K562 (cell line): ENCODE measurements around the gene C2orf92. TPM values are rescaled to one million over a fixed set of nuclear protein-coding genes. Genes with fewer than 3 reads are reported as not detected.
A peak's percentile ranks its signal among the peaks of the same experiment; 100 is the strongest.

Experiments
- CBX8 ChIP-seq: fragments of 200-600 bp; sonication (generic); IDR thresholded peaks from 2 replicates; pipeline ENCODE4 v1.6.1; 2012; ENCODE audit warnings: borderline replicate concordance, mixed run types, low read depth, mild to moderate bottlenecking, moderate library complexity, mixed read lengths, low read length, control low read depth, inconsistent platforms; ENCODE audit not compliant: poor library complexity, severe bottlenecking; ENCODE audit errors: extremely low read depth
- DACH1 ChIP-seq: fragments of 450-650 bp; IDR thresholded peaks from 2 replicates; pipeline ENCODE4 v1.6.1; 2018; ENCODE audit not compliant: partially characterized antibody
- EP400 ChIP-seq: fragments of 450-650 bp; IDR thresholded peaks from 2 replicates; pipeline ENCODE4 v1.6.1; 2017; ENCODE audit warnings: antibody characterized with exemption, mild to moderate bottlenecking, moderate library complexity
- HMG20A ChIP-seq: fragments of 450-650 bp; formaldehyde crosslinking; conservative IDR thresholded peaks from 2 replicates; pipeline ENCODE4 v1.4.0; 2020; ENCODE audit warnings: mild to moderate bottlenecking, mixed read lengths
- MEF2A ChIP-seq: IDR thresholded peaks from 2 replicates; pipeline ENCODE4 v1.6.1; 2011; ENCODE audit warnings: low read depth, mild to moderate bottlenecking, low read length, moderate library complexity; ENCODE audit not compliant: control insufficient read depth
- MLLT1 ChIP-seq, 2 experiments: fragments of 450-650 bp; IDR thresholded peaks; 2 replicates each; pipeline ENCODE4 v1.6.1; 2016
- MNT ChIP-seq, 2 experiments: fragments of 450-650 bp; conservative IDR thresholded peaks; 2 replicates each; pipeline ENCODE4 v1.6.1; 2017; ENCODE audit warnings: mild to moderate bottlenecking in 2 of 2, moderate library complexity in 2 of 2
- NCOA2 ChIP-seq, 2 experiments: fragments of 450-650 bp; IDR thresholded peaks; 2 replicates each; pipeline ENCODE4 v1.6.1; 2018; ENCODE audit warnings: mild to moderate bottlenecking in 2 of 2, moderate library complexity in 1 of 2; ENCODE audit not compliant: partially characterized antibody in 2 of 2
- NFIC ChIP-seq: fragments of 450-650 bp; IDR thresholded peaks from 2 replicates; pipeline ENCODE4 v1.6.1; 2017; ENCODE audit warnings: mild to moderate bottlenecking, inconsistent platforms
- NR1H2 ChIP-seq: sonication (generic); formaldehyde crosslinking; IDR thresholded peaks from 2 replicates; pipeline ENCODE4 v1.4.0; 2020; ENCODE audit warnings: mild to moderate bottlenecking, missing genetic modification reagents
- PML ChIP-seq: IDR thresholded peaks from 2 replicates; pipeline ENCODE4 v1.6.1; 2012; ENCODE audit warnings: low read length, inconsistent platforms
- RAD21 ChIP-seq, 2 experiments: fragments of 250-450 bp in 1 of 2; fragments of 450-650 bp in 1 of 2; sonication (Bioruptor Pico) in 1 of 2; formaldehyde crosslinking in 1 of 2; IDR thresholded peaks in 1 of 2; conservative IDR thresholded peaks in 1 of 2; 2 replicates each; pipeline versions ENCODE4 v1.4.0 to v1.8.0; 2020 to 2022; ENCODE audit warnings: mild to moderate bottlenecking in 2 of 2, moderate library complexity in 1 of 2
- THAP7 ChIP-seq: fragments of 250-450 bp; sonication (Bioruptor Pico); IDR thresholded peaks from 2 replicates; pipeline ENCODE4 v1.5.0; 2021
- ZBTB2 ChIP-seq: fragments of 450-650 bp; IDR thresholded peaks from 2 replicates; pipeline ENCODE4 v1.6.1; 2016; ENCODE audit warnings: antibody characterized with exemption
- ZC3H11A ChIP-seq: IDR thresholded peaks from 2 replicates; pipeline ENCODE4 v1.6.1; 2012; ENCODE audit warnings: low read depth, low read length, improper control_type of control experiment
- ZNF184 ChIP-seq: sonication (generic); formaldehyde crosslinking; IDR thresholded peaks from 2 replicates; pipeline ENCODE4 v1.5.0; 2020; ENCODE audit warnings: missing genetic modification reagents
- ZNF282 ChIP-seq: sonication (generic); formaldehyde crosslinking; IDR thresholded peaks from 2 replicates; pipeline ENCODE4 v1.8.1; 2023; ENCODE audit warnings: missing genetic modification reagents
- ZNF449 ChIP-seq: fragments of 250-450 bp; sonication (Bioruptor Pico); IDR thresholded peaks from 2 replicates; pipeline ENCODE4 v1.8.0; 2022; ENCODE audit warnings: moderate library complexity, mild to moderate bottlenecking, inconsistent platforms
- ZNF507 ChIP-seq: conservative IDR thresholded peaks from 2 replicates; pipeline ENCODE4 v1.6.1; 2017; ENCODE audit warnings: missing genetic modification characterization, missing compliant biosample characterization
- ZNF764 ChIP-seq: fragments of 250-450 bp; sonication (Bioruptor Pico); IDR thresholded peaks from 2 replicates; pipeline ENCODE4 v1.4.0; 2020; ENCODE audit warnings: low read depth, mild to moderate bottlenecking, moderate library complexity
- polyA plus RNA-seq, 8 experiments: library from polyadenylated mRNA; depleted of rRNA in 4 of 8; stranded (reverse) in 5 of 8; unstranded in 3 of 8; fragments of >200 nt; fragmentation: Nextera tagmentation in 2 of 8; fragmentation: Illumina TruSeq in 1 of 8; extraction: Ambion mirVana in 2 of 8; extraction: Trizol in 1 of 8; gene quantifications; 2 replicates each; pipeline versions ENCODE4 v1.2.1 to v1.2.3, GENCODE V29; 2011 to 2014; ENCODE audit warnings: inconsistent platforms in 1 of 8, missing spikeins in 1 of 8
- total RNA-seq, 7 experiments: library from RNA; depleted of rRNA in 6 of 7; stranded (reverse); fragments of >200 nt in 6 of 7; fragmentation: Illumina TruSeq in 2 of 7; extraction: Trizol in 2 of 7; gene quantifications; 2 replicates each; pipeline versions ENCODE4 v1.2.1 to v1.2.3, GENCODE V29; 2011 to 2021; ENCODE audit warnings: low replicate concordance in 1 of 7

Gene C2orf92
- total and polyA plus RNA-seq, 9 of the 15 experiments (the other 6 are each of a cell fraction or from before 2014, with no cell fraction given) = 0.65 to 6.8 (median 3.6) TPM

- no peak for TF ChIP-seq ZBTB2
- TF ChIP-seq NR1H2 = no peak
- TF ChIP-seq ZC3H11A = no peak
- TF ChIP-seq ZNF507 (tag) = no peak
- TF ChIP-seq NCOA2 (IDR thresholded peaks at IDR 0.05; ENCODE audit: partially characterized antibody in 2 of 2) = no peak
- TF ChIP-seq MNT (conservative IDR thresholded peaks at IDR 0.05) = 0 out of 4 replicates have a peak, but pooled peaks of 1 of the 2 experiments have one; percentile 32
- TF ChIP-seq ZNF282 = no peak
- TF ChIP-seq RAD21 (CRISPR knock-in tag; conservative IDR thresholded peaks at IDR 0.05 in 1 of 2, IDR thresholded peaks at IDR 0.05 in 1 of 2) = no peak
- TF ChIP-seq ZNF449 (CRISPR knock-in tag) = no peak
- TF ChIP-seq NFIC = peak; percentile 32; the same call in 1 of the 2 replicates
- no peak for TF ChIP-seq DACH1
- TF ChIP-seq HMG20A (CRISPR knock-in tag) = no peak
- TF ChIP-seq ZNF764 = no peak
- no peak for TF ChIP-seq CBX8
- TF ChIP-seq EP400 = peak; percentile 69; the same call in 1 of the 2 replicates
- TF ChIP-seq MEF2A = no peak
- no peak for TF ChIP-seq PML
- TF ChIP-seq MLLT1 (IDR thresholded peaks at IDR 0.05) = no peak
- TF ChIP-seq THAP7 (CRISPR knock-in tag) = peak; percentile 63; the same call in 1 of the 2 replicates
- TF ChIP-seq ZNF184 (CRISPR knock-in tag) = no peak
Measured at GRCh38 chr2:97645112-97645694, 24.3 kb upstream of the C2orf92 start (continued).
